Panc1 (cell line): ENCODE measurements around the gene NEK7.

Experiments
- CTCF ChIP-seq: fragments of 450-650 bp; IDR thresholded peaks from 2 replicates; pipeline ENCODE4 v1.5.1; 2017; ENCODE audit warnings: mild to moderate bottlenecking
- SIN3A ChIP-seq: IDR thresholded peaks from 2 replicates; pipeline ENCODE4 v1.6.1; 2012; ENCODE audit warnings: low read depth, mild to moderate bottlenecking, low read length, moderate library complexity, borderline replicate concordance; ENCODE audit not compliant: insufficient read depth
- TF ChIP-seq, protein P1 (sequence below), 2 experiments: IDR thresholded peaks; 2 replicates each; pipeline ENCODE4 v1.6.1; 2011 to 2012; ENCODE audit warnings: low read depth in 2 of 2, control low read depth in 1 of 2, low read length in 1 of 2, mild to moderate bottlenecking in 1 of 2, moderate library complexity in 1 of 2; ENCODE audit not compliant: insufficient read depth in 1 of 2

- TF ChIP-seq CTCF (no peak), SIN3A (no peak)
- TF ChIP-seq, protein P1, sequence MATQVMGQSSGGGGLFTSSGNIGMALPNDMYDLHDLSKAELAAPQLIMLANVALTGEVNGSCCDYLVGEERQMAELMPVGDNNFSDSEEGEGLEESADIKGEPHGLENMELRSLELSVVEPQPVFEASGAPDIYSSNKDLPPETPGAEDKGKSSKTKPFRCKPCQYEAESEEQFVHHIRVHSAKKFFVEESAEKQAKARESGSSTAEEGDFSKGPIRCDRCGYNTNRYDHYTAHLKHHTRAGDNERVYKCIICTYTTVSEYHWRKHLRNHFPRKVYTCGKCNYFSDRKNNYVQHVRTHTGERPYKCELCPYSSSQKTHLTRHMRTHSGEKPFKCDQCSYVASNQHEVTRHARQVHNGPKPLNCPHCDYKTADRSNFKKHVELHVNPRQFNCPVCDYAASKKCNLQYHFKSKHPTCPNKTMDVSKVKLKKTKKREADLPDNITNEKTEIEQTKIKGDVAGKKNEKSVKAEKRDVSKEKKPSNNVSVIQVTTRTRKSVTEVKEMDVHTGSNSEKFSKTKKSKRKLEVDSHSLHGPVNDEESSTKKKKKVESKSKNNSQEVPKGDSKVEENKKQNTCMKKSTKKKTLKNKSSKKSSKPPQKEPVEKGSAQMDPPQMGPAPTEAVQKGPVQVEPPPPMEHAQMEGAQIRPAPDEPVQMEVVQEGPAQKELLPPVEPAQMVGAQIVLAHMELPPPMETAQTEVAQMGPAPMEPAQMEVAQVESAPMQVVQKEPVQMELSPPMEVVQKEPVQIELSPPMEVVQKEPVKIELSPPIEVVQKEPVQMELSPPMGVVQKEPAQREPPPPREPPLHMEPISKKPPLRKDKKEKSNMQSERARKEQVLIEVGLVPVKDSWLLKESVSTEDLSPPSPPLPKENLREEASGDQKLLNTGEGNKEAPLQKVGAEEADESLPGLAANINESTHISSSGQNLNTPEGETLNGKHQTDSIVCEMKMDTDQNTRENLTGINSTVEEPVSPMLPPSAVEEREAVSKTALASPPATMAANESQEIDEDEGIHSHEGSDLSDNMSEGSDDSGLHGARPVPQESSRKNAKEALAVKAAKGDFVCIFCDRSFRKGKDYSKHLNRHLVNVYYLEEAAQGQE (IDR thresholded peaks at IDR 0.05; ENCODE audit: insufficient read depth in 1 of 2, low read depth in 2 of 2, low read length in 1 of 2): no peak
These were observed 49.5 kb downstream of the NEK7 start for GRCh38 chr1:198206292-198206691.
